GM19099 (cell line): Measurements from ENCODE around the gene SHISA5.

Source experiments
- POLR2A ChIP-seq: IDR thresholded peaks from 3 replicates; pipeline ENCODE4 v1.6.1; 2011; ENCODE audit warnings: low read depth; ENCODE audit not compliant: insufficient read length; ENCODE audit errors: extremely low read depth

Gene SHISA5

DNA sequence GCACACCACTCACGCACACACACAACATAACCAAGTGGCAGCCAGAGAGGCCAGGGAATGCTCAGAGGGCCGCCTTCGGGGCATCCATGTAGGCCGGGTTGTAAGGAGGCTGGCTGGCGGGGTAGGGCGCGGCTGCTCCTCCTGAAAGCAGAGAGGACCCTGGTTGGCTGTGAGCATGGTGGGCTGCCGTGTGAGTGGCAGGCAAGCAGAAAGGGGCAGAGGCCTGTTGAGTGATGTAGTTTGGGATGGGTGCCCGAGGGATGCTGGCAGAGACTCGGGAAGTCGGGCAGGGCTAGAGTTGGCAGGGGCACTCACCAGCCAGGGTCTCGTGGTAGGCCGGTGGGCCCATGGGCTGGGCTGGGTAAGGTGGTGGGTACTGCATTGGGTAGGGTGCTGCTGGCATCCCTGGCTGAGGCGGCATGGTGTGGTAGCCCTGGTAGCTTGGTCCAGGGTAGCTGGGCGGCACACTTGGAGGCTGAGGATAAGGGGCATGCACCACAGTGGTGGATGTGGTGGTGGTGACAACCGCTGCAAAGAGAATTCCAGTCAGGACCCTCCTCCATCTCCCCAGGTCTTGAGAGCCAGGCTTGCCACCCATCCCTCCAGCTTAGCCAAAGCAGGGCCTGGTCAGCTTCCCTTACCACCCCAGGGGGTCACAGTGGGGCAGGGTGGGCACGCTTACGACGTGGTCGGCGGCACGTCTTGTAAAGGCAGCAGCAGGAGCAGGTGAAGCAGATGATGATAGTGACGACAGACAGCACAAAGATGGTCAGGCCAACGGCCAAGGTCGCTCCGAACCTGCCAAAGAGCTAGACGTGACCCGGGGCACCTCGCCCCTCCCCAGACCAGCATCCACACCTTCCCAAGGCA is 34.7 kb downstream of the SHISA5 start:
- no peak for TF ChIP-seq POLR2A

DNA sequence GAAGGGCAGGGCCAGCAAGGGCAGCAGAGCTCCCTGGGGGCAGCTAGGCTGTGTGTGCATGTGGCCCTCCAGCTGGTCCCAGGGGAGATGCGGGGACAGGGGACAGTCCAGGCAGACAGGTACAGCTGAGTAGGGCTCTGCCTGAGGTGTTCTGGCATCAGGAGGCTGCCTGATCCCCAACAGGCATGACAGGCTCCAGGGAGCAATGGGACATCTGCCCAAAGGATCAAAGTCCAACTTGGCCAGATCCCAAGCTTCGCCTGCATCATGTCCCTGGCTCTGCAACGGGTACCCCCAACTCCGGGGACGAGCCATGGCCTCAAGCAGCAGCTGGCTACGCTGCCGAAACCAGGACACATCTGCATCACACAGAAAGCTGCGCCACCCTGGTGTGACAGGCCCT is 35.6 kb downstream of the SHISA5 start:
- no peak for TF ChIP-seq POLR2A

DNA sequence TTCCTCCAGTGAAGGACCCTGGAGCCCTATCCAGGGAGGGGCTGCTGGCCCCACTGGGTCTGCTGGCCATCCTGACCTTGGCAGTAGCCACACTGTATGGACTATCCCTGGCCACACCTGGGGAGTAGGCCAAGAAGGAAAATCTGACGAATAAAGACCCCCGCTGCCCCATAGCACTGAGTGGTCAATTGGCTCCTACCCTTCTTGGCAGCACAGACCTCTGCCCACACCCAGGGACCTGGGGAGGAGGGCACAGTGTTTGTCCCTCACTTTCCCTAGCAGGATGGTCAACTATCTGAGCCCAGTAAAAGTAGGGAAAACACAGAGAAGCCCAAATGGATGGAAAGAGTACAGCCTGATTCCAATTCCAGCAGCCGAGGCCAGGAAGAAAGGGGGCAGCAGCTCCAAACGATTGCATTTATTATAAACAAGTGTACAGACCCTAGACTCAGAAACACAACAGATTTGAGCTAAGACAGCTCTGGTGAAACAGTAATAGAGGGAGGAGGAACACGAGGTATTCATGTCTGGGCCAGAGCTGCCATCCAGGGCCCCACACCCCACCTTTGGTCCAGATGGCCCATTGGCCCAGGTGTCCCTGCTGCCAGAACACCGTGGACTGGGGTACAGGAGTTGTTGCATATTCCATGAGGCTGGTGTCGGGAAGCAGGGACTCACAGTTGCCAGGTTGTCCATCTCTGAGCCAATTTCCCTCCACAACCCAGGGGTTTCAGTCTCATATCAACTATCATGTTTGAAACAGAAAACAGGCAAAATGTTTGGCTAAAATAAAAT is 36.3 kb downstream of the SHISA5 start:
- no peak for TF ChIP-seq POLR2A

DNA sequence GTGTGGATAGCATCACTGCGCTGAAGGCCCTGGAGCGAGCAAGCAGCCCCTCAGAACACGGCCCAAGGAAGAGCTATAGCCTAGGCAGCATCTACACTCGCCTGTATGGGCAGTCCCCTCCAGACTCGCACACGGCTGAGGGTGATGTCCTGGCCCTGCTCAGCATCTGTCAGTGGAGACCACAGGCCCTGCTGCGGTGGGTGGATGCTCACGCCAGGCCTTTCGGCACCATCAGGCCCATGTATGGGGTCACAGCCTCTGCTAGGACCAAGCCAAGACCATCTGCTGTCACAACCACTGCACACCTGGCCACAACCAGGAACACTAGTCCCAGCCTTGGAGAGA is 36.9 kb downstream of the SHISA5 start:
- no peak for TF ChIP-seq POLR2A

DNA sequence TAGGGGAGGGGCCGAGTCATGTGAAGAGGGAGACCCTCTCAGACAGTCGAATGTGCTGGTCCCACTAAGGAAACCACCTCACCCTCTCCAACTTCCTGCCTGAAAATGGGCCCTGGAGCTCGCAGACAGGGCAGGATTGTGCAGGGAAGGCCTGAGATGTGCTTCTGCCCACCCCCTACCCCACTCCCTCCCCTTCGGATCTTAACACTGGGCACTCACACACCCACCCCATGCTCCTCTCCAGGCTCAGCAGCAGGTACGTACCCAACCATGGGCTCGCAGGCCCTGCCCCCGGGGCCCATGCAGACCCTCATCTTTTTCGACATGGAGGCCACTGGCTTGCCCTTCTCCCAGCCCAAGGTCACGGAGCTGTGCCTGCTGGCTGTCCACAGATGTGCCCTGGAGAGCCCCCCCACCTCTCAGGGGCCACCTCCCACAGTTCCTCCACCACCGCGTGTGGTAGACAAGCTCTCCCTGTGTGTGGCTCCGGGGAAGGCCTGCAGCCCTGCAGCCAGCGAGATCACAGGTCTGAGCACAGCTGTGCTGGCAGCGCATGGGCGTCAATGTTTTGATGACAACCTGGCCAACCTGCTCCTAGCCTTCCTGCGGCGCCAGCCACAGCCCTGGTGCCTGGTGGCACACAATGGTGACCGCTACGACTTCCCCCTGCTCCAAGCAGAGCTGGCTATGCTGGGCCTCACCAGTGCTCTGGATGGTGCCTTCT is 37.4 kb downstream of the SHISA5 start:
- no peak for TF ChIP-seq POLR2A

DNA sequence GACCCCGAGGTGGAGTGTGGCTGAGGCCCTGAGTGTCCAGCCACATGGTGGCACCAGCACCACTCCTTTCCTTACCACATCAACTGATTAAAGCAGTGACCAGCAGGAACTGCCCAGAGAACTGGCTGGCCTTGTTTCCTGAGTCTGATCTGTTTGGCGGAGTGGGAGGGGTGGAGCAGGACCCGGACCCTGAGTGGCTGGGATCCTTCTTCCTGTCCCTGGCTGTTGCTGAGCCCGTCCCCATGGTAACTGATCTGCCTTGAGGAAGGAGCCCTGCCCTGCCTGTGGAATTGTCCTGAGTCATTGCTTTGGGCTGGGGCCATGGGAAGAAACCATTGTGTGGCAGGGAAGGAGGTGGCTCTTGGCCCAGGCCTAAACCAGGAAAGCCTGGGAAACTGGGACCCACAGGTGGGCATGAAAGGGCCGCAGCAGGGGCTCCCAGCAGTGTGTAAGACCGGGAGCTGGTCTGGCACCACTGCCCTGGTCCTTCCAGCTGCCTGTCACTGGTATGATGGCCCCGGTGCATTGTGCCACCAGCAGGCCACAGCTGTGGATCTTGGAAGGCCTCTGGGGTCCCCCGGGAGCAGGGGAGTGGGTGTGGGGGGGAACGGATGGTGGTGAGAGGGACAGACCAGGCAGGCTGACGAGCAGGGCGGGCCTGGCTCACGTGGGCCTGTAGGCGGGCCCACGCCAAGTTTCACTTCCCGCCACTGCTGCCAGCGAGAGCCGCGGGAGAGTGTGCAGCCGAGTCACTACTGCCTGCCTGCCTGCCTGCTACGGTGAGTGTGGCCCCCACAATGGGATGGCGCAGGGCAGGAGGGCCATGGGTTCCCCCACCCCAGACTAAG is 38.2 kb downstream of the SHISA5 start:
- peak; percentile 98 for TF ChIP-seq POLR2A

DNA sequence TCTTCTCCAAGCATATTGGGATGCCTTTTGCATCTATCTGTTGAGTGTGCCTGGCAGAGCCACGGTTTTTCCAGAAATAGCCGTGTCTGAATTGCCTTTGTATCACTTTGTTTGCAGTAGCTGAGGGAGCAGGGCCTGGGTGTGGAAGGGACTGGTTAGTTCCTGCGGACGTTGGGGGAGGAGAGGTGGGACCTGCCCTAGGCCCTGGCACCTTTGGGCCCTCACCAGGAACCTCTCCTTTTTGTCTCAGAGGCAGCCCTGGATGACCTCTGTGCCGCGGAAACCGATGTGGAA is 38.8 kb downstream of the SHISA5 start:
- no peak for TF ChIP-seq POLR2A

DNA sequence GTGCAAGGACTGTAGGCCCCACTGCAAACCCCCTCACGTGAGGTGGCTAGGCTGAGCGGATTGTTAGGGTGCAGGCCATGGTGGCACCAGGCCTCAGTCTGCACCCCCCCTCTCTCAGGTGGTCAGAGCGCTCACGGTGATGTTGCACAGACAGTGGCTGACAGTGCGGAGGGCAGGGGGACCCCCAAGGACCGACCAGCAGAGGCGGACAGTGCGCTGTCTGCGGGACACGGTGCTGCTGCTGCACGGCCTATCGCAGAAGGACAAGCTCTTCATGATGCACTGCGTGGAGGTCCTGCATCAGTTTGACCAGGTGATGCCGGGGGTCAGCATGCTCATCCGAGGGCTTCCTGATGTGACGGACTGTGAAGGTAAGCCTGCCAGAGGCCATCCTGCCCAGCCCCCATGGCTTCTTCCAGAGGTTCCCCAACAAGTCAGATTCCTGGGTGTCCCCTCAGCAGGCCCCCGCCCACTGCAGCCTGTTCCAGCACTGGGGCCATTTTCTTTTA is 39.2 kb downstream of the SHISA5 start:
- TF ChIP-seq POLR2A, result no peak

DNA sequence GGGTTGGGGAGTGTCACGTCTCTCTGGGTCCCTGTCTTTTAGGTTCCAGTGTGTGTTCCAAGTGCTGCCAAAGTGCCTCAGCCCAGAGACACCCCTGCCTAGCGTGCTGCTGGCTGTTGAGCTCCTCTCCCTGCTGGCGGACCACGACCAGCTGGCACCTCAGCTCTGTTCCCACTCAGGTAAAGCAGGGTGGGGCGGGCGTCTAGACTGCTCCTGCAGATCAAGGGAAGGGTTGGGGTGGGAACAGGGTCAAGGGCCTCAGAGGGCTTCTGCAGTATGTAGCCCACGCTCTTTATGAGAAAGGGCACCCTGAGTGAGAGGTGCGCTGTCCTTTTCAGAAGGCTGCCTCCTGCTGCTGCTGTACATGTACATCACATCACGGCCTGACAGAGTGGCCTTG is 40.3 kb downstream of the SHISA5 start:
- no peak for TF ChIP-seq POLR2A

DNA sequence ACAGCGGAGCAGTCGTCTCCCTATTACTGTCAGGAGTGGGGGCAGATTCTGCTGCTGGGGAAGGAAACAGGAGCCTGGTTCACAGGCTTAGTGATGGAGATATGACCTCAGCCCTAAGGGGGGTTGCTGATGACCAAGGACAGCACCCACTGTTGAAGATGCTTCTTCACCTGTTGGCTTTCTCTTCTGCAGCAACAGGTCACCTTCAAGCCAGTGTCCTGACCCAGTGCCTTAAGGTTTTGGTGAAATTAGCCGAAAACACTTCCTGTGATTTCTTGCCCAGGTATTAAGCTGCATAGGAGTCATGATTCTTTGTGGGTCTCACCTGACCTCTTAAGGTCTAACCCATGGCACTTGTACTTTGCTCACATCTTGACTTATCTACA is 43.5 kb downstream of the SHISA5 start:
- no peak for TF ChIP-seq POLR2A

DNA sequence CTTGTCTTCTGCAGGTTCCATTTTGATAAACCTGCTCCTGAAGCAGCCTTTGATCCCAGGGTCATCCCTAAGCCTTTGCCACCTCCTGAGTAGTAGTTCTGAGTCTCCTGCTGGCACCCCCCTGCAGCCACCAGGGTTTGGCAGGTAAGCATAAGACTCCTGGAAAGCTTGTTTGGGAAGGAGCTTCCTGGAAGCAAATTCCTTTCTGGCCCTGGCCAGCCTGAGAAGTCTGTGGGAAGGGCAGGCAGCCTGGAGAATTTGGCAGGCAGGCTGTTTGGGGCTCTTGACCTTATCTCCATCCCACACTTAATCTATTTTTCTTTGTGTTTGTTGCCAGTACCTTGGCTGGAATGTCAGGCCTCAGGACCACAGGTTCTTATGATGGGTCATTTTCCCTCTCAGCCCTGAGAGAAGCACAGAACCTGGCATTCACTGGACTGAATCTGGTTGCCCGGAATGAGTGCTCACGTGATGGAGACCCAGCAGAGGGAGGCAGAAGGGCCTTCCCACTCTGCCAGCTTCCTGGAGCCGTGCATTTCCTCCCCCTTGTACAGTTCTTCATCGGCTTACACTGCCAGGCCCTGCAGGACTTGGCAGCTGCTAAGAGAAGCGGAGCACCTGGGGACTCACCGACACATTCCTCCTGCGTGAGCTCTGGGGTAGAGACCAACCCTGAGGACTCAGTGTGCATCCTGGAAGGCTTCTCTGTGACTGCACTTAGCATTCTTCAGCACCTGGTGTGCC is 44.0 kb downstream of the SHISA5 start:
- no peak for TF ChIP-seq POLR2A

DNA sequence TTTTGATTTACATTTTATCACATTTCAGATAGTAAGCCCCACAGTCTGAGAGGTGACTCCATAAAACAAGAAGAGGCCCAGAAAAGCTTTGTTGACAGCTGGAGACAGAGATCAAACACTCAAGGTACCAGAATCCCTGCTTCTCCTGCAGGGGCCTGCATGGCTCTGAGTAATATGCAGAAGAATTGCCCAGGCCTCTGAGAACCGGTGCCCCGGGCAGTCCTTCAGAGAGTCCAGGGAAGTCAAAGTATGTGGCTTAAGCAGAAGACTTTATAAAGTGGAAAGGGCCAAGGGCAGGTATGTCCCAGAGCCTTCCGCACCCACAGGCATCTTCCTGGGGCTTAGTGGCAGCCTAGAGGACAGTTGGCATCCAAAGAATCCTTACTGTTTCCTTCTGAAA is 44.6 kb downstream of the SHISA5 start:
- no peak for TF ChIP-seq POLR2A

DNA sequence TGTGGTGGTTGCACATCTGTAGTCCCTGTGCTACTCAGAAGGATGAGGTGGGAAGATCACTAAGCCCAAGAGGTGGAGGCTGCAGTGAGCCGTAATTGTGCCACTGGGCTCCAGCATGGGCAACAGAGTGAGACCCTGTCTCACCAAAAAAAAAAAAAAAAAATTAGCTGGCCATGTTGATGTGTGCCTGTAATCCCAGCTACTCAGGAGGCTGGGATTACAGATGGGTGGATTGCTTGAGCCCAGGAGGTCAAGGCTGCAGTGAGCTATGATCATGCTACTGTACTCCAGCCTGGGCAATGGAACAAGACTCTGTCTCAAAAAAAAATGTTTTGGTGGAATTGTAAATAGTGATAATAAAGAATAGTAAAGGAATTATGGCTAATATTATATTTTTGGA is 47.5 kb downstream of the SHISA5 start:
- TF ChIP-seq POLR2A, result no peak

DNA sequence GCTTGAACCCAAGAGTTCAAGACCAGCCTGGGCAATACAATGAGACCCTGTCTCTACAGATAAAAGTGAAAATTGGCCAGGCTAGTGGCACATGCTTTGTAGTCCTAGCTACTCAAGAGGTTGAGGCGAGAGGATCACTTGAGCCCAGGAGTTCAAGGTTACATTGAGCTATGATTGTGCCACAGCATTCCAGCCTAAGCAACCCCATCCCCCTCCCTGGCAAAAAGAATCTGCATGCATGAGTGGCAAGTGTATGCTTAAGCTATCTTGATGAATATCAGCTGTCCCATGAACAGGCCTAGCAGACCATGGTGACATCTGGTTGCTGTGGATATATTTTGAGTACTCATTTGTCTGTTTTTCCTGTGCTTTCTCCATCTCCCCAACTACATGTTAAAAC is 52.7 kb downstream of the SHISA5 start:
- no peak for TF ChIP-seq POLR2A
